ENCODE results near the gene KDELR3. TPM values are rescaled to one million over a fixed set of nuclear protein-coding genes. Genes with fewer than 3 reads are reported as not detected.

The KDELR3 gene
- total RNA-seq, result 10 to 100 TPM in 1 of 4 donors, 1 to 10 TPM in 3; 2.6 to 19.7 (median 5.4) TPM

- Histone ChIP-seq H3K4me1 (peaks cover 0 to 31% (median 10%) of the 10 kb centered on the region in 3 donors), H3K27me3 (peaks cover 13% of the 10 kb centered on the region), H3K36me3 (no peaks in the 10 kb centered on the region), H3K27ac (peak within 1 kb of the TSS in 3 of 4 donors; percentile 46 to 77 (median 60)), H3K4me3 (peak within 1 kb of the TSS; percentile 51 to 66), H3K9me3 (no peaks in the 10 kb centered on the region)
- no peak for TF ChIP-seq CTCF (IDR thresholded peaks at IDR 0.05)
- no peak for TF ChIP-seq POLR2AphosphoS5 (IDR thresholded peaks at IDR 0.05)
- no peak for TF ChIP-seq POLR2A (IDR thresholded peaks at IDR 0.05)
- no peak for TF ChIP-seq EP300 (IDR thresholded peaks at IDR 0.05)
- WGBS, 2 donors (ENCODE audit: low coverage in 1 of 2), result 0% methylated on average over 2 of the region's 53 CpGs; no CpG with 5 or more reads in 1 of the 2 donors
- peak; percentile 94 for ATAC-seq
Measured at GRCh38 chr22:38467904-38468442, at the start of gene KDELR3. Gene KDELR3 (plus strand): TSS chr22:38468096. CDS start chr22:38468234, 138 bp downstream.

- H3K9me3 ChIP-seq, result no peaks in the 10 kb centered on the region
- no peaks in the 10 kb centered on the region for H3K27me3 ChIP-seq
- H3K4me1 ChIP-seq, result no peaks in the 10 kb centered on the region
- no peak overlapping the region for H3K27ac ChIP-seq
- no peak for ATAC-seq
- TF ChIP-seq POLR2AphosphoS5 (IDR thresholded peaks at IDR 0.05) (no peak), EP300 (IDR thresholded peaks at IDR 0.05) (no peak), POLR2A (IDR thresholded peaks at IDR 0.05) (no peak), CTCF (IDR thresholded peaks at IDR 0.05) (no peak)
- H3K36me3 ChIP-seq, result no peaks in the 10 kb centered on the region
- WGBS, 2 donors (ENCODE audit: low coverage in 1 of 2), result 89 to 90% methylated on average over 5 to 13 of the region's 14 CpGs
- H3K4me3 ChIP-seq, result no peak overlapping the region
Measured at GRCh38 chr22:38418589-38418988, 49.3 kb upstream of the KDELR3 start.

GRCh38 chr22:38419121-38419857 is 48.6 kb upstream of the KDELR3 start:
- Histone ChIP-seq H3K4me3 (no peak overlapping the region), H3K27me3 (no peaks in the 10 kb centered on the region), H3K27ac (no peak overlapping the region), H3K9me3 (no peaks in the 10 kb centered on the region), H3K4me1 (no peaks in the 10 kb centered on the region), H3K36me3 (no peaks in the 10 kb centered on the region)
- ATAC-seq, result no peak
- 20% methylated on average over 1 of the region's 14 CpGs; no CpG with 5 or more reads in 1 of the 2 donors for WGBS, 2 donors (ENCODE audit: low coverage in 1 of 2)
- TF ChIP-seq EP300 (IDR thresholded peaks at IDR 0.05) (no peak), CTCF (IDR thresholded peaks at IDR 0.05) (no peak), POLR2AphosphoS5 (IDR thresholded peaks at IDR 0.05) (no peak), POLR2A (IDR thresholded peaks at IDR 0.05) (no peak)

- WGBS, 2 donors (ENCODE audit: low coverage in 1 of 2), result 72 to 79% methylated on average over 6 of the region's 8 CpGs
- Histone ChIP-seq H3K36me3 (no peaks in the 10 kb centered on the region), H3K27me3 (no peaks in the 10 kb centered on the region), H3K27ac (no peak overlapping the region), H3K9me3 (no peaks in the 10 kb centered on the region), H3K4me3 (no peak overlapping the region), H3K4me1 (no peaks in the 10 kb centered on the region)
- TF ChIP-seq POLR2A (IDR thresholded peaks at IDR 0.05), result no peak
- no peak for TF ChIP-seq POLR2AphosphoS5 (IDR thresholded peaks at IDR 0.05)
- TF ChIP-seq CTCF (IDR thresholded peaks at IDR 0.05), result no peak
- TF ChIP-seq EP300 (IDR thresholded peaks at IDR 0.05), result no peak
- no peak for ATAC-seq
Measured at GRCh38 chr22:38419858-38420160, 48.1 kb upstream of the KDELR3 start.

GRCh38 chr22:38420734-38421133 is 47.2 kb upstream of the KDELR3 start:
- no peak for TF ChIP-seq POLR2AphosphoS5 (IDR thresholded peaks at IDR 0.05)
- TF ChIP-seq EP300 (IDR thresholded peaks at IDR 0.05), result no peak
- TF ChIP-seq POLR2A (IDR thresholded peaks at IDR 0.05), result no peak
- TF ChIP-seq CTCF (IDR thresholded peaks at IDR 0.05), result no peak
- no peak overlapping the region for H3K27ac ChIP-seq
- no peaks in the 10 kb centered on the region for H3K4me1 ChIP-seq
- no peak for ATAC-seq
- WGBS, 2 donors (ENCODE audit: low coverage in 1 of 2), result 94 to 100% methylated on average over 2 to 4 of the region's 4 CpGs
- no peaks in the 10 kb centered on the region for H3K27me3 ChIP-seq
- no peaks in the 10 kb centered on the region for H3K36me3 ChIP-seq
- no peaks in the 10 kb centered on the region for H3K9me3 ChIP-seq
- H3K4me3 ChIP-seq, result no peak overlapping the region

Measured in gastroesophageal sphincter (tissue), 4 donors.